DND-41 (cell line): ENCODE measurements around the gene SLCO4A1.

Experiments used
- ATAC-seq: fragments of 200-7000 bp; cut with Tn5 transposase; 3 replicates; pipeline ENCODE4 v1.9.1; 2021; ENCODE audit warnings: low read depth; ENCODE audit not compliant: insufficient read depth
- DNase-seq: peaks from one replicate; pipeline ENCODE4 v3.0.0-alpha.2; 2020
- H2AFZ ChIP-seq: 2 replicates; pipeline ENCODE4 v1.6.0; 2012; ENCODE audit warnings: low read depth, low read length
- H3K27ac ChIP-seq: 2 replicates; pipeline ENCODE4 v1.5.1; 2012; ENCODE audit warnings: low read length, inconsistent platforms
- H3K27me3 ChIP-seq: fragments of 200-600 bp; sonication (generic); 2 replicates; pipeline ENCODE4 v1.6.0; 2012; ENCODE audit warnings: low read length, mild to moderate bottlenecking, inconsistent platforms; ENCODE audit not compliant: insufficient read depth, poor library complexity
- H3K36me3 ChIP-seq: 2 replicates; pipeline ENCODE4 v1.5.1; 2012; ENCODE audit warnings: low read length, inconsistent platforms; ENCODE audit not compliant: insufficient read depth
- H3K4me1 ChIP-seq: 2 replicates; pipeline ENCODE4 v1.5.1; 2012; ENCODE audit warnings: mild to moderate bottlenecking, low read length; ENCODE audit not compliant: insufficient read depth
- H3K4me2 ChIP-seq: 2 replicates; pipeline ENCODE4 v1.6.0; 2012; ENCODE audit warnings: mild to moderate bottlenecking, moderate library complexity, low read length, inconsistent platforms; ENCODE audit not compliant: insufficient read depth
- H3K4me3 ChIP-seq, 2 experiments: fragments of 200-600 bp in 1 of 2; shearing (Covaris generic) in 1 of 2; 2 replicates each; pipeline ENCODE4 v1.5.1; 2012 to 2016; ENCODE audit warnings: inconsistent platforms in 2 of 2, low read length in 2 of 2, mild to moderate bottlenecking in 2 of 2, low read depth in 1 of 2, moderate library complexity in 1 of 2
- H3K79me2 ChIP-seq: 2 replicates; pipeline ENCODE4 v1.6.0; 2012; ENCODE audit warnings: low read length, inconsistent platforms; ENCODE audit not compliant: insufficient read depth
- H3K9ac ChIP-seq: 2 replicates; pipeline ENCODE4 v1.6.0; 2012; ENCODE audit warnings: low read depth, mild to moderate bottlenecking, inconsistent platforms, low read length, moderate library complexity
- H3K9me3 ChIP-seq: 2 replicates; pipeline ENCODE4 v1.5.1; 2012; ENCODE audit warnings: low read length, moderate library complexity, mild to moderate bottlenecking, inconsistent platforms; ENCODE audit not compliant: insufficient read depth, severe bottlenecking
- H4K20me1 ChIP-seq: 2 replicates; pipeline ENCODE4 v1.6.0; 2012; ENCODE audit warnings: low read length; ENCODE audit not compliant: insufficient read depth
- EZH2 ChIP-seq: IDR thresholded peaks from 3 replicates; pipeline ENCODE4 v1.6.1; 2012; ENCODE audit warnings: borderline replicate concordance, low read depth, mild to moderate bottlenecking, moderate library complexity, low read length, inconsistent platforms; ENCODE audit not compliant: severe bottlenecking
- TF ChIP-seq, protein P1 (sequence below): IDR thresholded peaks from 2 replicates; pipeline ENCODE4 v1.5.1; 2012; ENCODE audit warnings: borderline replicate concordance, low read length, moderate library complexity, mild to moderate bottlenecking; ENCODE audit not compliant: poor library complexity, severe bottlenecking; ENCODE audit errors: extremely low read depth

SLCO4A1 gene

DNA sequence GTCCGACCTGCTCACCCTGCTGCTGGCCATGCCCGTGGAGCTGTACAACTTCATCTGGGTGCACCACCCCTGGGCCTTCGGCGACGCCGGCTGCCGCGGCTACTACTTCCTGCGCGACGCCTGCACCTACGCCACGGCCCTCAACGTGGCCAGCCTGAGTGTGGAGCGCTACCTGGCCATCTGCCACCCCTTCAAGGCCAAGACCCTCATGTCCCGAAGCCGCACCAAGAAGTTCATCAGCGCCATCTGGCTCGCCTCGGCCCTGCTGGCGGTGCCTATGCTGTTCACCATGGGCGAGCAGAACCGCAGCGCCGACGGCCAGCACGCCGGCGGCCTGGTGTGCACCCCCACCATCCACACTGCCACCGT lies 67.2 kb downstream of the SLCO4A1 start:
- Histone ChIP-seq H3K27me3 (peaks cover 5% of the 10 kb centered on the region), H3K36me3 (no peaks in the 10 kb centered on the region), H3K4me3 (no peak overlapping the region), H2AFZ (no peak overlapping the region), H4K20me1 (peaks cover 17% of the 10 kb centered on the region; the same call in 1 of the 2 replicates), H3K27ac (no peak overlapping the region), H3K79me2 (no peaks in the 10 kb centered on the region), H3K4me1 (no peaks in the 10 kb centered on the region), H3K4me2 (no peak overlapping the region), H3K9me3 (no peaks in the 10 kb centered on the region), H3K9ac (no peak overlapping the region)
- DNase-seq (no peak), ATAC-seq (no peak)
- TF ChIP-seq, protein P1, sequence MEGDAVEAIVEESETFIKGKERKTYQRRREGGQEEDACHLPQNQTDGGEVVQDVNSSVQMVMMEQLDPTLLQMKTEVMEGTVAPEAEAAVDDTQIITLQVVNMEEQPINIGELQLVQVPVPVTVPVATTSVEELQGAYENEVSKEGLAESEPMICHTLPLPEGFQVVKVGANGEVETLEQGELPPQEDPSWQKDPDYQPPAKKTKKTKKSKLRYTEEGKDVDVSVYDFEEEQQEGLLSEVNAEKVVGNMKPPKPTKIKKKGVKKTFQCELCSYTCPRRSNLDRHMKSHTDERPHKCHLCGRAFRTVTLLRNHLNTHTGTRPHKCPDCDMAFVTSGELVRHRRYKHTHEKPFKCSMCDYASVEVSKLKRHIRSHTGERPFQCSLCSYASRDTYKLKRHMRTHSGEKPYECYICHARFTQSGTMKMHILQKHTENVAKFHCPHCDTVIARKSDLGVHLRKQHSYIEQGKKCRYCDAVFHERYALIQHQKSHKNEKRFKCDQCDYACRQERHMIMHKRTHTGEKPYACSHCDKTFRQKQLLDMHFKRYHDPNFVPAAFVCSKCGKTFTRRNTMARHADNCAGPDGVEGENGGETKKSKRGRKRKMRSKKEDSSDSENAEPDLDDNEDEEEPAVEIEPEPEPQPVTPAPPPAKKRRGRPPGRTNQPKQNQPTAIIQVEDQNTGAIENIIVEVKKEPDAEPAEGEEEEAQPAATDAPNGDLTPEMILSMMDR = no peak
- no peak for TF ChIP-seq EZH2

DNA sequence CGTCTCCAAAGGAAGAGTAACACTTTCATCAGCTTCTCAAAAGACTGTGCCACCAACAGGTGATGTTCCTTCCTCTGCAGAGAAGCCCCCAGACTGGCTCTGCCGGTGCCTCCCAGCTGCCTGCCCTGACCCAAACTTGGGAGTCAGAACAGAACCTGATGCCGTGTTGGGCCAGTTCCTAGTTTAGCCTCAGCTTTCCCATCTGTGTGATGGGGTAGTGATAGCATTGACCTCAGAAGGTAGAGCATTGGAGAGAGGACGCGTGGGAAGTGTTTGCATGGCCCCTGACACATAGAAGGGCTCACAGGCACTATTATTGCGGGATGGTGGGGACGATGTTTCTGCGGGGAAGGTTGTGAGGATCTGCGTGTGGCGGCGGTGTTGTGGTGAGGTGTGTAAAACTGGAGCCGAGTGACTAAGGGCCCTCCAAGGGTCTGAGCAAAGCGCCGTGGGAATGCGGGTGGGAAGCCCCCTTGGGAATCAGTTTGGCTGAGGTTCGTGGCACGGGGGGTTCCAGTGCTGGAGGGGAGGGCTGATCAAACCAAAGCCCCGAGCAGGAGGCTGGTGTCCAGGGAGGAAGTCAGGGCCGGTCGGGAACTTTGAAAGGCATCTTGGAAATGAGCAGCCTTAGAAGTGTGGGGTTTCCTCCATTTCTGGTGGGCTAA lies 68.0 kb downstream of the SLCO4A1 start:
- H3K27me3 ChIP-seq = peaks cover 8% of the 10 kb centered on the region
- H3K27ac ChIP-seq = no peak overlapping the region
- no peaks in the 10 kb centered on the region for H3K36me3 ChIP-seq
- no peaks in the 10 kb centered on the region for H3K4me1 ChIP-seq
- H4K20me1 ChIP-seq = peaks cover 11% of the 10 kb centered on the region; the same call in 1 of the 2 replicates
- ATAC-seq = no peak
- no peak overlapping the region for H2AFZ ChIP-seq
- no peaks in the 10 kb centered on the region for H3K79me2 ChIP-seq
- TF ChIP-seq EZH2 = no peak
- TF ChIP-seq, protein P1 = no peak
- H3K9ac ChIP-seq = no peak overlapping the region
- no peak overlapping the region for H3K4me3 ChIP-seq
- DNase-seq = no peak
- no peaks in the 10 kb centered on the region for H3K9me3 ChIP-seq
- no peak overlapping the region for H3K4me2 ChIP-seq

DNA sequence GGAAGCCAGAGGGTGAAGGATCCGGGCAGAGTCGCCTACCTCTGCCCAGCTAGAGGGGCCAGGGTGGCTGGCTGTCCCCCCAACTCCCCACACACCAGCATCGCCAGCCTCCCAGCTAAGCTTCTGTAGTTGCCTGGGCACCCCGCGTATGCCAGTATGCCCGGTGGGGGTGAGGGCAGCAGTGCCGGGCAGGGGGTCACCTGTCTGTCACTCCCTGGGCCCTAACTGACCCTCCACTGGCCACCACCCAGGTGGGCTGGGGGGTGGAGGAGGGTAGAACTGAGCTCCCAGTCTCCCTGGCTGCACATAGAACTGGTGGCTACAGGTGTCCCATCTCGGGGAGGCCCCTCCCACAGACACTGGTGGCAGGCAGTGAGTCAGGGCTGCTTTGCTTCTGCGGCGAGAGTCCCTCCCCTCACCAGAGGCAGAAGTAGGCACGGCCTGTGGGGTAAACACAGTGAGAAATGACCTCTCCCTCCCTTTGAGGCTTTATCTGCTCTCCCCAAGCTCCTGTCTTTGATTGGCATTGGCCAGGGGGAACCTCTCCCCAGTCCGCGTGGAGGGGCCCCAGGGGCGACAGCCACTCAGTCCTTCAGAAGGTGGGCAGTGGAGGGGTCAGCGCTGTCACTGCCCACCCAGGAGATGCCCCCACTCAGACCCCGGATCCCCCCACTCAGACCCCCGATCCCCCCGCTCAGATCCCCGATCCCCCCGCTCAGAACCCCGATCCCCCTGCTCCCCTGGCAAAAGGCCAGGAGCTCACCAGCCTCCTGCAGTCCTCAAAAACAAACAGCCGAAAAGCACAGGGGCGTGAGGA lies 68.8 kb downstream of the SLCO4A1 start:
- Histone ChIP-seq H3K4me1 (no peaks in the 10 kb centered on the region), H2AFZ (no peak overlapping the region), H3K4me2 (no peak overlapping the region), H3K27ac (no peak overlapping the region), H3K9me3 (no peaks in the 10 kb centered on the region), H3K79me2 (no peaks in the 10 kb centered on the region), H3K36me3 (no peaks in the 10 kb centered on the region), H3K27me3 (peaks cover 8% of the 10 kb centered on the region), H3K9ac (no peak overlapping the region), H4K20me1 (peaks cover 6% of the 10 kb centered on the region; the same call in 1 of the 2 replicates), H3K4me3 (no peak overlapping the region)
- DNase-seq (no peak), ATAC-seq (no peak)
- TF ChIP-seq, protein P1 = no peak
- TF ChIP-seq EZH2 = no peak
